ENCODE results near the gene PDHB.
A peak's percentile ranks its signal among the peaks of the same experiment; 100 is the strongest.
"Not testable (repeated sequence)": the region's sequence is repeated elsewhere in the genome, so short reads cannot be mapped to it uniquely, and the experiment has no call there.

PDHB gene

DNA sequence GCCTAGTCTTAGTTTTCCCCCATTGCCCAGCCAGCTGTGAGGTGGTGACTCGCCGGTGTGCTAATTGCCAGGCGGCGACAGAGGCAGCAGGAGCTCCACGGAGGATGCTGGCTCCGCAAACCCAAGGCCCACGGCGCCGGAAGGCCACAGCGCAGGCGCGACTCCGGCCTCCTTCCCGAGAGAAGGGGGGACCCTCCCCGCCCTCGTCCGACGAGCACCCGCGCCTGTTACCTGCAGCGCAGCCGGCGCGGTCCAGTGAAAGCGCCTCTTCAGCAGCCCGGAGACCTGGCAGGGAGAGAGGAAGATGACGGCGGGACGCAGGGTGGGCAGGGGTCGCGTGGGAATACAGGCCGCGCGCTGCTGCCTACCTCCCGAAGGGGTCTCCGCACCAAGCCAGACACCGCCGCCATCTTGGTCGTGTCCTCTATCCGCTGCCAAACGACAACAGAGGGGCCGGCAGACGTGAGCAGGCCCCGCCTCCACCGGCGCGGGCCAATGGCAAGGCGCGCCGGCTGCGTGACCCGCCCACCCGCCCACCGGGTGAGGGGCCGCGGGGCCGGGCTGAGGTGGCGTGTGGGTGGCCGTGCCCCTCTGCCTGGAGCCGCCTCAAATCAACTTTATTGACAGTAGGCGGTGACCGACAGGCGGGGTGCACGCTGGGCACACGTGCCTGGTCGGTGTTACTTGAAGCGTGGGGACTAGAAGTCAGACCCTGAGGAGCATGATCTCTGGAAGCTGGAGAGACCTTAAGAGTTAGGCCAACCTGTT is at the start of gene PDHB:
PDHB (minus strand) TSS at position 433 of the 768 bp plus-strand sequence; CDS start at position 410, 23 bp downstream.
- DNase-seq (ENCODE audit: low read depth): peak; percentile 84

DNA sequence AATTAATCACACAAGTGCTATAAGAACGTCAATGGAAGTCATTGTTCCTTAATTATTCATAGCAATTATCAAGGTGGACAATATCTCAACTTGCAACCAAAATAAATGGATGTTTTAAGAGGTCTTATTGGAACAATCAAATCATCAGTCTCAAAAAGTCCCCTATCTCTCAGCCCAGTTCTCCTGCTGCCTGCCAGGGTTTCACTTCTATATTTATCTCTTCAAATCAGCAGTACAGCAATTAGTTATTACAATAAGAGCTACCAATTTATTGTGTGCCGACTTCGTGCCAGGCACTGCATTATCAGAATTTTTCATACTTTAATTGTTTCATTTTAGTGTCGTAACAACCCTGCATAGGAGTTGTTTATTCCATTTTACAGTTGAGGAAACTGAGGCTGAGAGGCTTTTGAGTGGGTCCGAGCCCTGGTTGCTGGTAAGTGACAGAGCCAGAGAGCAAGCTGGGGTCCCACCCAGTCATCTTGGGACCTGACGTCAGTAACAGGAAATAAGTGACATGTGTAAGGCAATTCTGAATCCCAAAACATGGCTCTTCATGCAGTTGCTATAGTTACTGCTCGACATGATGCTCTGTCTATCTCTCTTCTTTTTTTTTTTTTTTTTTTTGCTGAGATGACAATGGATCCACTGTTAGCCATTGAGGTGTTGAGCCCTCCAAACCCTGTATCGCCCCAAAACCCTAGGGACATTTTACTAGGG is 49.4 kb upstream of the PDHB start:
- no peak for DNase-seq (ENCODE audit: low read depth)

GRCh38 chr3:58480309-58480708 is 46.7 kb upstream of the PDHB start:
- no peak for DNase-seq (ENCODE audit: low read depth)

GRCh38 chr3:58478781-58479180 is 45.1 kb upstream of the PDHB start:
- no peak for DNase-seq (ENCODE audit: low read depth)

DNA sequence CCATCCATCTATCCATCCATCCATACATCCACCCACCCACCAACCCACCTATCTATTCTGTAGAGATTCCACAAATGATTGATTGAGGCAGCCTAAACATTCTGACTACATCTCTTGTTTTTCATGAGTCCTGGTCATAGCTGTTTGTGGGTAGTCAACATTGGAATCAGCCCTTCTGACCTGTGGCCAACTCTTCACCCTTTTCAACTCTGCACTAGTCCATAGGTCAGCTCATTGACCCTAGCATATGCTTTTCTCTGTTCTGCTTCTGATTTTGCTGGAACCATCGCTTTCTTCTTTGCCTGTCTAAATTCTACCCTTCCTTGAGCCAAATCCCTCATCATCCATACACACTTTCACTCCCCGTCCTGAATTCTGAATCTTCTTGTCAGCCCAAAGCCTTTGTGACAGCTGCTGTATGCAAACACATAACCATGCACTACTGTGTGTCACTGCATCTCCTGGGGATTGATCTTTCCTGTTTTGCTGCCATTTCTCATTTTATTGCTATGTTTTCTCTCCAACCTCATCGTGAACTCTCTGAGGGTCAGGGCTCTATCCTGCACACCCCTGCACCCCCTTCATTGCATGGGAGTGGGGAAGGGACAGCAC is 41.4 kb upstream of the PDHB start:
- DNase-seq (ENCODE audit: low read depth): no peak

GRCh38 chr3:58474348-58474911 is 40.8 kb upstream of the PDHB start:
- no peak for DNase-seq (ENCODE audit: low read depth)

DNA sequence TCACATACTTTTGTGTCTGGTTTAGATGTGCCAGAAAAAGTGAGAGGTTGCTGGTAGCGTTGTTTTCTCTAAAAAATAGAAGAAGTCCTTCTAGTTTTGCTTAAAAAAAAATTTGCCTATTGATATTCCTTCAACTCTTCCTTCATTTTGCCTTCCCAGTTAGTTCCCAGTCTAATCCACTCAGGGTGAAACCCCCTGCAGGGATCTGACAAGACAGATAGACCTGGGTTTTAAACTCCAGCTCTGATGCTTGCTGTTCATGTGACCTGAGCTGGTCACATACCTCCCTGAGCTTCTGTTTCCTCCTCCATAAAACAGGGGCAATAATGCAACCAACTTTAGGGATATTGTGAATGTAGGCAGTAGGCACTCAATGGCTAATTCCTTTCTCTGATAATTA is 39.6 kb upstream of the PDHB start:
- DNase-seq (ENCODE audit: low read depth): no peak

- DNase-seq (ENCODE audit: low read depth): peak; percentile 11
These were observed 37.6 kb upstream of the PDHB start for GRCh38 chr3:58471025-58471887.

GRCh38 chr3:58470363-58471024 is 36.9 kb upstream of the PDHB start:
- DNase-seq (ENCODE audit: low read depth): no peak

DNA sequence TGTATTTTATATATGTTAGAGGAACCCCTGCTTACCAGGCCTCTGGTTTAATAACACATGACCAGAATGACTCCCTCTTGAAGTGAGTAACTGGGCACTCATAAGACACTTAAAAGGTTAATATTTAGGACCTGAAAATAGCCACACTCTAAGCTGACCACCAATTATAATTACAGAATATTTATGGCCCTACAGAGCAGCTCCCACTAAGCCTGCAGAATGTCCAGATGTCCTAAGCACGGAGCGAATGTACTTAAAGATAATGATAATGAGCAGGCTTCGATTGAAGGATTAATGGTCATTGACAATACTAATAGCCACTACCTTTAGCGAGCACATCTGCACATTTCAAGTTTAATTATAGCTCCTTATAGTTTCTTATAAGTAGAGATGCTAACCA is 35.5 kb upstream of the PDHB start:
- no peak for DNase-seq (ENCODE audit: low read depth)

DNA sequence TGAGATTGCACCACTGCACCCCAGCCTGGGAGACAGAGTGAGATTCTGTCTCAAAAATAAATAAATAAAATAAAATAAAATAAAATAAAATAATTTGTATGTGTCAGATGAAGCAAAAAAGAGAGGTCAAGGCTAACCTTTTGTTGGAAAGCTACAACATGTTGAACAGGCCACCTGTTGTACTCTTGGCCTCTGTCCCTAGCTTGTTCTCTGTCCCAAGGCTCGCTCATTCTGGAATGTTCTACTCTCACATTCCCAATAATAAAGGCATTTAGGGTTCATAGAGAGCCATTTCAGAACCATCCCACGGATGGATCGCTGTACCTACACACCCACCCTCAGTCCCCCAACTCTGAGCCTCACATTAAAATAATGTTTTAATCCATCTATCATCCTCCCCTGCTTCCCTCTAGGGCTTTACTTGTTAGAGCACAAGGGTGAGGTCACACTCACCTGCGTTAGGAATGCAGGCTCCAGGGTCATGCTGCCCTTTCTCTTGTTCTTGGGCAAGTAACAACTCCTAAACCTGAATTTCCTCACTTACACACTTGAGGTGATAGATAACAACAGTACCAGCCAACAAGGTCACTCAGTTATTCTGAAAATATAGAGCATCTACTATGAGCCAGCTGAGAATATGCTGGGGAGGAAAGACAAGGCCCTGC is 33.4 kb upstream of the PDHB start:
- no peak for DNase-seq (ENCODE audit: low read depth)

GRCh38 chr3:58464866-58465265 is 31.2 kb upstream of the PDHB start:
- no peak for DNase-seq (ENCODE audit: low read depth)

DNA sequence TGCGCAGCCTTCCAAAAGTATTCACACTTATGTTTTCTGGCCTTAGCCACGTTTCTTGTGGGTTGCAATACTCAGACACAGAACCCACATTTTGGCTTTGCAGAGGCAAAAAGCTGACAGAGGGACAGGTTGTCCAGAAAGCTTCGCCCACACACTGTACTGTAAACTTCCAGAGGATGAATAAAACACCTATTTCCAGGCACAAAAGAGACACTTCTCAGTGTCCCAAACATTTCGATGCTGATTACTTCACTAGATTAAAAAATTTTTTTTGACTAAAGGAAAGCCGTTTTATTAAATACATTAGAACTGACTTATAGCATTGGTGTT is 30.3 kb upstream of the PDHB start:
- no peak for DNase-seq (ENCODE audit: low read depth)

DNA sequence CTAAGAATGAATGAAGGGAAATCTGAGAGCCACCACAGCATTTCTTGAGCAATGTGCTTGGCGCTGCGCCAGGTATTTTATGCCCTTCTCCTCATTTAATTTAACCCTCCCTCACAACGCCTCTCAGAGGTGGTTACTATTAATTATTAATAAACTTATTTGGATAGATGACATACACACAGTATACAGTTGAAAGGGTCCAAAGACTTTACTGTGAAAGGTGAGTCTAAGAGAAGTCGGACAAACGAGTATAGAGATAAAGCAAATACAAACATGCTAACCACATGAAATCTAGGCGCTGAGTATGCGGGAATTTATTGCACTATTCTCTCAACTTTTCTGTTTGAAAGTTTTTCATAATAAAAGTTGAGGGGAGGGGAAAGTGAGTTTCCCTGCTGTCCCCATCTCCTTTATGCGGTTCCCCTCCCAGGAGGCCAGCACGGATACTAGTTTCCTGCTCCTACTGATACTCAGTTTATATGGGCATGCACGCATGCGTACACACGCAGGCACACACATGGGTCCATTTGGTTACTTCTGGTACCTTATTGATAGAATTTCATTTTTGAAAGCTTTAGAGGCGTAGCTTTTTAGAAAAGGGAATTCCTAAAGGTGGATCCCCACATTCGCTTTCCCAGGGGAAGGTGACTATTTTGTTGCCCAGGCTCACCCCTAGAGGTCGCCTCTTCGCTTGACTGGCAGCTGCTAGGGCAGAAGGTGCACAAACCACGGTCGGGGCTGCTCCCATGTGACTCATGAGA is 29.7 kb upstream of the PDHB start:
- DNase-seq (ENCODE audit: low read depth): peak; percentile 58

- no peak for DNase-seq (ENCODE audit: low read depth)
These were observed 29.2 kb upstream of the PDHB start for GRCh38 chr3:58462829-58463180.

DNA sequence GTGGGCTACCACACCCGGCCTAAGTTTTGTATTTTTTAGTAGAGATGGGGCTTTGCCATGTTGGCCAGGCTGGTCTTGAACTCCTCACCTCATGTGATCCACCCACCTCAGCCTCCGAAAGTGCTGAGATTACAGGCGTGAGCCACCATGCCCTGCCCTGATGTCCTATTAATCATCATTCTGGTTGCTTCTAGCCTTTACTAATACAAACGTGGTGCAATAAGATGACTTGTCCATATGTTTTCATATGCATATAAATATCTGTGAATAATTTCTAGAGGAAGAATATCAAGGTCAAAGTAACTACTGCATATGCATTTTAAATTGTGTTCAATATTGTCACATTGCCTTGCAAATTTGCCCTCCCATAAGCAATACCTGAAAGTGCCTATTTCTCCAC is 25.5 kb upstream of the PDHB start:
- no peak for DNase-seq (ENCODE audit: low read depth)

DNA sequence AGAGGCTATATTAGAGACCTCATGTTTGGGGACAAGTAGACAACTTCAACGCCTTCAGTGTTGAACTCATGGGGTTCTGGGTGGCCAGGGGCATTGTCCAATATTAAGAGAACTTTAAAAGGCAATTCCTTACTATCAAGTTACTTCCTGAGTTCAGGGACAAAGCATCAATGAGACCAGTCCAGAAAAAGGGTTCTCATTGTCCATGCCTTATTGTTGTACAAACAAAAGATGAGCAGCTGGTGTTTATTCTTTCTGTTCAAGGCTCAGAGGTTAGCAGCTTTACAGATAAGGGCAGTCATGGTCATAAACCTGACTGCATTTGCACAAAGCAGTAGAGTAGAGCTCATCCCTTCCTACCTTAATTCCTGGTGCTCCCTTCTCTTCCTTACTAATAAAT is 18.5 kb upstream of the PDHB start:
- no peak for DNase-seq (ENCODE audit: low read depth)

DNA sequence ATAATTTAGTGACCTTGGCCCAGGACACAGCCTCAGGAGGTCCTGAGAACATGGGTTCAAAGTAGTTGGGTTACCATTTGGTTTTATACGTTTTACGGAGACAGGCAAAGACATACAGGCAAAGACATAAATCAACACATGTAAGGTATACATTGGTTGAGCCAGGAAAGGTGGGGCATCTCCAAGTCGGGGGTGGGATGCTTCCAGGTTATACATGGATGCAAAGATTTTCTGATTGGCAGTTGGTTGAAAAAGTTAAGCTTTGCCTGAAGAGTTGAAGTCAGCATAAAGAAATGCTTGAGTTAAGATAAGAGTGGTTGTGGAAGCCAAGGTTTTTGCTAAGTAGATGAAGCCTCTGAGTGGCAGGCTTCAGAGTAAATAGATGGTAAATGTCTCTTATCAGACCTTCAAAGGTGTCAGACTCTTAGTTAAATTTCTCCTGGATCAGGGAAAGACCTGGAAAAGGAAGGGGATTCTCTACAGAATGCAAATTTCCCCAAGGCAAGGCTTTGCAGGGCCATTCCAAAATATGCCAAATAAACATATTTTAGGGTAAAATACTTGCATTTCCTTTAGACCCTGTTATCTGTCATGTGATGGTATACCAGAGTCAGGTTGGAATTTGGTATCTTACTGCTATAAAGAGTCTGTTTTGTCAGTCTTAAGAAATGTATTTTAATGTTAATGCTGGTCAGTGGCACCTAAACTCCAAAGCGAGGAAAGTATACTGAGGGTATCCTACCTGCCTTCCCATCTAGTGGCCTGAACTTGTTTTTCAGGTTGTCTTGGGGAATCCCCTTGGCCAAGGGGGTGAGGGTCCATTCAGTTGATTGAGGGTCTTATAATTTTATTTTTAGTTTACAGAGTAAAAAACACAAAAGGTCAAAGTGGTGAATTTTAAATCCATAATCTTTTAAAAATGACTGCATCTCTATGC is 8.2 kb upstream of the PDHB start:
- DNase-seq (ENCODE audit: low read depth): no peak

GRCh38 chr3:58440996-58441355 is 7.3 kb upstream of the PDHB start:
- not testable (repeated sequence) for DNase-seq (ENCODE audit: low read depth)
